ENCODE data around the gene GNPTG. TPM values are rescaled to one million over a fixed set of nuclear protein-coding genes. Genes with fewer than 3 reads are reported as not detected.

GNPTG gene
- polyA plus RNA-seq, 1 of the 3 experiments (the other 2 are of a cell fraction), result 113 TPM

GRCh38 chr16:1314399-1315068, 37.2 kb upstream of the GNPTG start:
- Histone ChIP-seq H3K27ac (ENCODE audit: low read depth in 2 of 2, low read length in 1 of 2) (no peak overlapping the region), H3K79me2 (ENCODE audit: insufficient read depth) (peaks cover 95% of the 10 kb centered on the region), H3K9me2 (no peaks in the 10 kb centered on the region), H3K27me3 (ENCODE audit: insufficient read depth) (no peaks in the 10 kb centered on the region), H3K4me2 (no peak overlapping the region), H2AFZ (ENCODE audit: low read depth) (no peak overlapping the region), H3K4me1 (ENCODE audit: control insufficient read depth in 1 of 2, insufficient read depth in 2 of 2, low read depth in 1 of 2, low read length in 1 of 2) (peaks cover 10 to 25% of the 10 kb centered on the region in 2 experiments; a peak in 2 of 4 replicates), H3F3A (replicated peaks; ENCODE audit: insufficient read depth) (no peaks in the 10 kb centered on the region), H3K36me3 (replicated peaks in 1 of 2; ENCODE audit: control insufficient read depth in 1 of 2, insufficient read depth in 2 of 2, low read length in 1 of 2) (peaks cover 25 to 69% of the 10 kb centered on the region in 2 experiments), H3K4me3 (ENCODE audit: low read depth in 2 of 2, low read length in 1 of 2) (no peak overlapping the region), H3K9ac (no peak overlapping the region), H4K20me1 (ENCODE audit: insufficient read depth) (peaks cover 96% of the 10 kb centered on the region), H3K9me3 (no peaks in the 10 kb centered on the region)
- TF ChIP-seq TAF1 (IDR thresholded peaks at IDR 0.05; ENCODE audit: borderline replicate concordance, low read depth, low read length) (no peak), FOXM1 (IDR thresholded peaks at IDR 0.05; ENCODE audit: low read depth) (no peak), YY1 (IDR thresholded peaks at IDR 0.05; ENCODE audit: low read depth) (no peak), TCF12 (IDR thresholded peaks at IDR 0.05) (no peak), MAX (IDR thresholded peaks at IDR 0.05; ENCODE audit: low read depth) (no peak), EZH2phosphoT487 (IDR thresholded peaks at IDR 0.05; ENCODE audit: borderline replicate concordance, low read depth) (no peak), GATA2 (CRISPR knock-in tag; IDR thresholded peaks at IDR 0.05) (no peak), REST (IDR thresholded peaks at IDR 0.05; ENCODE audit: low read depth, low read length) (no peak), POLR2AphosphoS5 (IDR thresholded peaks at IDR 0.05; ENCODE audit: low read depth, low read length) (no peak), USF2 (IDR thresholded peaks at IDR 0.05; ENCODE audit: borderline replicate concordance, low read depth, low read length) (no peak)
- CTCF ChIA-PET, result interaction anchor here (0.6 kb wide), 1 partner anchor 17 kb away, joined by 3 read pairs; no protein-coding TSS in a partner anchor
- 97% methylated on average over 7 of the region's 28 CpGs for WGBS (ENCODE audit: low lambda C conversion rate)
- POLR2A ChIA-PET, result interaction anchor here (1.4 kb wide), 1 partner anchor 18 kb away, joined by 4 read pairs; no protein-coding TSS in a partner anchor
- DNase-seq, result no peak
